GM04503 (cell line): ENCODE data around the gene THSD4.
A peak's percentile ranks its signal among the peaks of the same experiment; 100 is the strongest.

Experiments
- DNase-seq: peaks from one replicate; pipeline ENCODE4 v3.0.0-alpha.2; 2012; ENCODE audit warnings: low read depth

The THSD4 gene

DNA sequence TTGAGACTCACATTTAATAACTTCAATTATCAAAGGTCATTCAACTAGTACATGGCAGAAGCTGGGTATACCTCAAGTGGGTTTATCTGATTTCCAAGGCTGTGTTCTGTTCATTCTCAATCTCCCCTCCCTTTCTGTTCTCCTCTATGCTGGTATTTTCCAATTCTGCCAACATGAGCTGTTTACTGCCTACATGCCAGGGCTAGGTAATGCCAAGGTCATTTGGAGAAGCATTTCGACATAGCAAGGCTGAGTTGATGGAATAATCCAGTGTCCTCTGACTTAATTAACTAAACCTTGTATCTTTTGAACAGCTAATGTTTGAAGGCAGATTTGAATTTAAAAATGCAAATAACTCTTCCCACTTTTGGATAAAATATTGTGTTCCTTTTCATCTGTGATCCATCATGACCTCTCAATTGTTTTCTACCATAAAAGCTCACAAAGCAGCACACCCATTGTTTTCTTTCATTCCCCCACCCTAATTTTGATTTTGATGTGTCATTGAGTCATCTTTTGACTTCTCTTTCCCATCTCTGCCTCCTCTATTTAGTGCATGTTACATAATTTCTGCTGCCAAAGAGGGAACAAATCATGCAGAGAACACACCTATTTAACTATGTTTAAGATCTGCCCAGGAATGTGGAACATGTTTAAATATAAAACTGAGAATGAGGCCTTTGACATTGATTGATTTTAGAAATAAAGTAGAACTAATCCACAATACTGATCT lies 386.2 kb downstream of the THSD4 start:
- no peak for DNase-seq

DNA sequence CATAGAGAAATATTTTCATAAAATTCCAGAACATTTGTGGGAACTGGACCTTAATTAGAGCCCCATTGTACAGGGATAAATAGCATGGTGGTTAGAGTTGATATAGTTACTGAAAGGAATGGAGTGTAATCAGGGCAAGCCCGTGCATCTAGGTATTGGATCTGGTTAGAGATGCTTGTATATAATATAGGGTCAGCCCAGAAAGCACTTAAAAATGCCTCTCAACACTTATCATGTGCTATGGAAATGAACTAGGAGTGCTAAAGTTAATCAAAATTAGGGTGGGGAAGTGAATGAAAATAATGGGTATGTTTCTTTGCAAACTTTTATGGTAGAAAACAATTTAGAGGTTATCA lies 386.8 kb downstream of the THSD4 start:
- no peak for DNase-seq

DNA sequence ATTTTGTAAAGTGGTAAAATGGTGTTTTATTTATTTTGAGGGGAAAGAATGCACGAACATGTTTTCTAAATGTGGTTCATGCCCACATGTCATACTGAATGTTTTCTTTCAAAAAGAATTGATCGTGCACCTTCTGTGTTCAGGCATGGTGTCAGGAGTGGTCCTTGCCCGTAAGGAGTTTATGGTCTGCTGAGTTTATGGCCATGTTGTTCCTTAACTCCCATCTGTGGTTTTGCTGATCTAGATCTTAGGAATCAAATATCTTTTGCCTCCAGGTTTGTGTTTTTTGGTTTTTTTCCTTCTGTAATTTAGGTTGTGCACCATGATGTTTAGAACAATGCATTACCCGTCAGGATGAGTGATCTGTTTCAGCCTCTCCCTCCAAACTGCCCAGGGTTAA lies 390.7 kb downstream of the THSD4 start:
- no peak for DNase-seq

GRCh38 chr15:71506946-71507345 lies 391.7 kb downstream of the THSD4 start:
- DNase-seq = no peak

- DNase-seq = no peak
Observed at GRCh38 chr15:71508081-71508682, 392.9 kb downstream of the THSD4 start.

DNA sequence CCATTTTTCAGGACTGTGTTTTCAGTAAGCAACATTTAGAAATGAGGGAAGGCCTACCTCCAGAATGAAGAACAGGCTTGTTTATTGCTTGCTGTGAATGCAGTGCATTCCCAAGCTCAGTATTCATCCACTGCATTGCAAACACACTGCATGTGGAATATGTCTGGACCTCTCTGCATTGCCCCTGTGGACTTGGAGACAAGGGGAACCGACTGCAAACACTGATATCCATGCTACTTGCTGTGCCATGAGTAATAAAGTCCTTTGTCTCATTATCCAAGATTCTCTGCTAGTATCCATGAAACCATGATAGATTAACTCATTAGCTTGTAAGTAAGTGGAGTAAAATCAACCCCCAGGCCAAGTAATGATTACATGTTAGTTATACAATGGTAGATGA lies 393.9 kb downstream of the THSD4 start:
- DNase-seq = no peak

GRCh38 chr15:71510763-71511162 lies 395.5 kb downstream of the THSD4 start:
- DNase-seq = no peak

GRCh38 chr15:71511796-71512681 lies 396.8 kb downstream of the THSD4 start:
- DNase-seq = no peak

DNA sequence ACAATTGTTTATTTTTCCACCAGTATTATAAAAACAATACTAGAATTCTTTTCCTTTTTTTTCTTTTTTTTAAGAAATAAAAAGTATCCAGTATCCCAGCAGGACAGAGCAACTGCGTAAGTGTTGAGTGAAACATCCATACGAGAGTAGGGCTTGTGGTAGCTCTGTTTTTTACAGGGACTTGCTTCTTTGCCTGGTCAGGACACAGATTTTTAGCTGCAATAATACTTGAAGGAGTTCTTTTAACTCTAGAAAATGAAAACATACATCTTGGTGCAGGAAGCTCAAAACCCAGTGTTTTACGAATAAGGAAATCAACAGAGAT lies 397.4 kb downstream of the THSD4 start:
- no peak for DNase-seq

- DNase-seq = no peak
Observed at GRCh38 chr15:71515375-71516186, 400.3 kb downstream of the THSD4 start.

DNA sequence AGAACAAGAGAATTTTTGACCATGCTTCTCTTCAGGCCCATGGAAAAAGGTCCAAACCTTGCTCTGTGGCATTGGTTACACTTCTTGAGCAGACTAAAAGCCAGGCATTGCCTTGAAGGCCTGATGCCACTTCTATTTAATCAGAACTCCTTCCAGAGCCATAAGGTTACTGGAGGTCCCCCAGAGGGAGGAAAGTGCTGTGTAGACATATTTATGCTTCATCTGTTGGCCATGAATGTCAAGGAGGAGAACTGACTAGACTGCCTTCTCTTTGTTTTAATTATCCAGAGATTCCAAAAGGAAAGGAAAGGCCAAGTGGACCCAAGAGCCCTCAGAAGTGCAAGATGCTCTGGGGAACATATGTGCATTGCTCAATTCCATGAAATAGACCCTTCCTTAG lies 402.5 kb downstream of the THSD4 start:
- DNase-seq = no peak

- DNase-seq = no peak
Observed at GRCh38 chr15:71518661-71519060, 403.4 kb downstream of the THSD4 start.

GRCh38 chr15:71526060-71526820 lies 411.0 kb downstream of the THSD4 start:
- peak; percentile 34 for DNase-seq

DNA sequence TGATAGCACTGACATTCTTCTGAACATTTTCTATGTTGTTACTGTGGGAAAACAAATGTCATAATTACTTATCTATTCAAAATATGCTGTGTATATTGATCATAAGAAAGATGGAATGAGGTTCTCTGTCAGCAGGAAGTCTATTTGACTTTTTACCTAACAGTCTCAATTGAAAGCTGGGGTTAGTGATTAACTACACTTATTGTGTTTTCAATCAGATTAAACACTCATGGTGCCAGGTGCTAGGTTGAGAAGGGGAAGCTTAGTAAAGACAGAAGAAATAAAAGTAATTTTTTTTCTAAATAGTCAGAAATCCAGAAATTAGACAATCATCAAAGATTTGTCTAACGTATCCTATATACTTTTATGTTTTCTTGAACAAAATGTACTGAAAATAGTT lies 414.1 kb downstream of the THSD4 start:
- no peak for DNase-seq

- no peak for DNase-seq
Observed at GRCh38 chr15:71530116-71530515, 414.8 kb downstream of the THSD4 start.

- no peak for DNase-seq
Observed at GRCh38 chr15:71532994-71533393, 417.7 kb downstream of the THSD4 start.

DNA sequence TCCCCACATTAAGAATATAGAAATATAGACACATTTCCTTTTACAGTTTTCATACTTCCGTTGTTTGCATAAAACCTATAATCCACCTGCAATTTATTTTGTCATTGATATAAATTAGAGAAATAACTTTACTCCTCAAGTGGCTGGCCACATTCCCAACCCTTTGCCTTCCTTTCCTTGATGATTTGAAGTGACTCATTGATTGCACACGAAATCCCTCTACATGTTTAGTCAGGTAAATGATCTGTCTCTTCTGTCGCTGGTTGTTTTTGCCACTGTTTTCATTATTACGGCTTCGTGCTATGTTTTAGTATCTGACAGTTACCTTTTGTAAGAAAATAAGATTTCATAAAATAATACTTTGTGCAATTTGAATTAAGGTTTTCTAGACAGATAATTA lies 422.9 kb downstream of the THSD4 start:
- DNase-seq = no peak

DNA sequence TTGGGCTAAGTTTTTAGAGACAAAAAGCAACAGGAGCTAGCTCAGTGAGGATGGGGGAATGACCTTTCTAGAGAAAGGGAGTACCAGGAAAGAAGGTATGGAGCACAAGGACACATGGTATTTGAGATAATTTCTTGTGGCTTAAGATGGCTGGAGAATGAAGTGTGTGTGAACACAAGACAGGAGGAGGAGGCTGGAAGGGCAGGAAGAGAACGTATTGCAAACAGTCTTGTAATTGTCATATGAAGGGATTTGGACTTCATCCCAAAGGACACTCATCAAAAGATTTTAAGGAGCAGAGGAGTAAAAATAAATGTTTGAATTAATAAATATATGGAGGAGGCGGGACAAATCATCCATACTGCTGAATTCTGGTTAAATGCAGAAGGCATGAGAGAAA lies 426.5 kb downstream of the THSD4 start:
- DNase-seq = no peak

DNA sequence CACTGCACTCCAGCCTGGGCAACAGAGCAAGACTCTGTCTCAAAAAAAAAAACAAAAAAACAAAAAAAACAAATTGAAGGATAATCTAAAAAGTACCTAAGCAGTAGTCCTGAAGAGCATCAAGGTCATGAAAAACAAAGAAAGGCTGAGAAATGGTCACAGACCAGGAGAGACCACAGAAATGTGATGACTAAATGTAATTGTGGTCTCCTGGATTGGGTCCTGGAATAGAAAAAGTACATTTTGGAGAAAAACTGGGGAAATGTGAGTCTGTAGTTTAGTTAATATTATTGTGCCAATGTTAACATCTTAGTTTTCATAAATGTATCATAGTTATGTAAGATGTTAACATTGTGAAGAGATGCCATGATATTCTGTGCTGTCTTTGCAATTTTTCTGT lies 427.6 kb downstream of the THSD4 start:
- DNase-seq = no peak

DNA sequence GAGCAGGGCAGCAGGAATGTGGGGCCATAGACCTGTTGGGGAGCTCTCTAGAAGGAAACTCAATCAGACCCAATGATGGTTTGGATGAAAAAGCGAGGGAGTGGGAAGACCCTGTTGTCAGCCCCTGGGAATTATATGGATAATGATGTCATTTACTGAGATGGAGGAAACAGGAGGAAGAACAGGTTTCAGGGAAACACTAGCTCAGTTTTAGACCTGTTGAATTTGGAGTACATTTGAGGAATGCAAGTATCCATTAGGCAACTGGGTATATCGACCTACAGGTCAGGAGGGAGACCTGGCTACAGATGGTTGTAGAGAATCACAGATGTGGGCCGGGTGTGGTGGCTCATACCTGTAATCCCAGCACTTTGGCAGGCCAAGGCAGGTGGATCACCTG lies 428.1 kb downstream of the THSD4 start:
- DNase-seq = no peak

GRCh38 chr15:71545223-71545760 lies 430.0 kb downstream of the THSD4 start:
- no peak for DNase-seq
